Transverse colon (tissue), 4 donors: ENCODE data around the gene PTCHD4. TPM values are rescaled to one million over a fixed set of nuclear protein-coding genes. Genes with fewer than 3 reads are reported as not detected.

Source experiments
- DNase-seq: peaks from one replicate; pipeline ENCODE4 v3.0.0-alpha.2; 2019
- H3K27ac ChIP-seq, 4 donors: fragments of 200-600 bp; sonication (generic); 2 replicates each; pipeline ENCODE4 v1.5.1; 2016 to 2018; ENCODE audit warnings: inconsistent platforms in 4 of 4
- H3K27me3 ChIP-seq: fragments of 200-600 bp; sonication (generic); 2 replicates; pipeline ENCODE4 v1.5.1; 2017; ENCODE audit warnings: inconsistent platforms
- H3K36me3 ChIP-seq, 4 donors: fragments of 200-600 bp; sonication (generic); 2 replicates each; pipeline ENCODE4 v1.5.1; 2017 to 2019; ENCODE audit warnings: inconsistent platforms in 4 of 4
- H3K4me1 ChIP-seq, 4 donors: fragments of 200-600 bp; sonication (generic); 2 replicates each; pipeline ENCODE4 v1.5.1; 2017 to 2020; ENCODE audit warnings: inconsistent platforms in 4 of 4
- H3K4me3 ChIP-seq, 4 donors: fragments of 200-600 bp; sonication (generic); 1 replicate in 1 of 4; 2 replicates in 3 of 4; pipeline versions ENCODE4 v1.5.1 to v1.6.1; 2017 to 2019; ENCODE audit warnings: inconsistent platforms in 4 of 4
- H3K9me3 ChIP-seq, 2 donors: fragments of 200-600 bp; sonication (generic); 2 replicates each; pipeline ENCODE4 v1.5.1; 2017 to 2019; ENCODE audit warnings: inconsistent platforms in 2 of 2
- EP300 ChIP-seq: sonication (generic); formaldehyde crosslinking; IDR thresholded peaks from one replicate; pipeline ENCODE4 v1.6.1; 2017; ENCODE audit warnings: antibody characterized with exemption, low read depth
- POLR2A ChIP-seq: fragments of 450-650 bp; IDR thresholded peaks from one replicate; pipeline ENCODE4 v1.6.1; 2016; ENCODE audit warnings: antibody characterized with exemption, mild to moderate bottlenecking, moderate library complexity
- POLR2AphosphoS5 ChIP-seq, 3 donors: sonication (generic); formaldehyde crosslinking; IDR thresholded peaks; one replicate each; pipeline ENCODE4 v1.6.1; 2016; ENCODE audit warnings: antibody characterized with exemption in 3 of 3
- WGBS, 2 donors: methylation state at CpG; one replicate each; pipeline ENCODE4 v1.1.5; 2018; ENCODE audit warnings: low coverage in 1 of 2; 5-methylcytosine and 5-hydroxymethylcytosine counted together
- in situ Hi-C, 4 donors: fragments of 200-750 bp; cut with MboI; loops; one replicate each; pipeline versions ENCODE4 v1.15.0 to v1.15.1; 2017; ENCODE audit warnings: low sequenced_read_pairs in 3 of 4, low pct_ligation_motif_present in 1 of 4, low pct_unique_long_range_greater_than_20kb in 1 of 4
- intact Hi-C: fragments of 100-400 bp; cut with DNase I; formaldehyde crosslinking; loops from one replicate; pipeline ENCODE4 v1.15.1; 2023; ENCODE audit warnings: low total_unique reads
- total RNA-seq, 4 donors: library from RNA; depleted of rRNA; stranded (reverse); fragments of >200 nt; gene quantifications; one replicate each; pipeline ENCODE4 v1.1.0, GENCODE V29; 2016
- TF ChIP-seq, protein P1 (sequence below), 5 experiments: fragments of 200-600 bp in 3 of 5; fragments of 450-650 bp in 2 of 5; sonication (generic) in 3 of 5; IDR thresholded peaks; 1 replicate in 2 of 5; 2 replicates in 3 of 5; pipeline ENCODE4 v1.5.1; 2016 to 2017; ENCODE audit warnings: antibody characterized with exemption in 5 of 5, inconsistent platforms in 3 of 5, mild to moderate bottlenecking in 2 of 5, moderate library complexity in 1 of 5

Gene PTCHD4
- under 1 TPM in 3 of 4 donors, not detected in 1; 0.16 to 0.75 (median 0.27) TPM for total RNA-seq

DNA sequence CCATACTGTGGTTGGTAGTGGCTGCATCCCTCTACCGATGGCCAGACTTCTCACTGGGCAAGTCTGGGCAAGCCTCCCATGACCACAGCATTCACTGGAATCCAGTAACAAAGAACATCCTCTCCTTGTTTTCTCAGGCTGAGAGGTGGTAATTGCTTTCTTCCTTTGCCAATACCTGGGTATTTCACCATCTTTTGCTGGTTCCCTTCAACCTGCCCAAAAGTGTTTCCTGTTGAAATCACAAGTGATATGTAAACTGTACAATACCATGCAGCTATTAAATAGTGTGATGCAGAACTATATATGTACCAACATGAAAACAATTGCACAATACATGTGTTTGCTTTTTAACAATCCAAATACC lies at the start of gene PTCHD4:
TSS of gene PTCHD4 (minus strand) at position 55 of the 364 bp plus-strand sequence. CDS start 42,240 bp downstream, outside the sequence.
- WGBS, 2 donors: 54% methylated on average over 1 of the region's 1 CpG; no CpG with 5 or more reads in 1 of the 2 donors
- Histone ChIP-seq H3K27me3 (no peaks in the 10 kb centered on the region), H3K4me3 (no peak within 1 kb of the TSS), H3K4me1 (no peaks in the 10 kb centered on the region), H3K36me3 (no peaks in the 10 kb centered on the region), H3K9me3 (no peaks in the 10 kb centered on the region), H3K27ac (no peak within 1 kb of the TSS)
- no peak for DNase-seq
- TF ChIP-seq POLR2A: no peak
- TF ChIP-seq, protein P1, sequence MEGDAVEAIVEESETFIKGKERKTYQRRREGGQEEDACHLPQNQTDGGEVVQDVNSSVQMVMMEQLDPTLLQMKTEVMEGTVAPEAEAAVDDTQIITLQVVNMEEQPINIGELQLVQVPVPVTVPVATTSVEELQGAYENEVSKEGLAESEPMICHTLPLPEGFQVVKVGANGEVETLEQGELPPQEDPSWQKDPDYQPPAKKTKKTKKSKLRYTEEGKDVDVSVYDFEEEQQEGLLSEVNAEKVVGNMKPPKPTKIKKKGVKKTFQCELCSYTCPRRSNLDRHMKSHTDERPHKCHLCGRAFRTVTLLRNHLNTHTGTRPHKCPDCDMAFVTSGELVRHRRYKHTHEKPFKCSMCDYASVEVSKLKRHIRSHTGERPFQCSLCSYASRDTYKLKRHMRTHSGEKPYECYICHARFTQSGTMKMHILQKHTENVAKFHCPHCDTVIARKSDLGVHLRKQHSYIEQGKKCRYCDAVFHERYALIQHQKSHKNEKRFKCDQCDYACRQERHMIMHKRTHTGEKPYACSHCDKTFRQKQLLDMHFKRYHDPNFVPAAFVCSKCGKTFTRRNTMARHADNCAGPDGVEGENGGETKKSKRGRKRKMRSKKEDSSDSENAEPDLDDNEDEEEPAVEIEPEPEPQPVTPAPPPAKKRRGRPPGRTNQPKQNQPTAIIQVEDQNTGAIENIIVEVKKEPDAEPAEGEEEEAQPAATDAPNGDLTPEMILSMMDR (IDR thresholded peaks at IDR 0.05): no peak
- TF ChIP-seq EP300: no peak
- TF ChIP-seq POLR2AphosphoS5 (IDR thresholded peaks at IDR 0.05): no peak
- in situ Hi-C loops: no loop called here
- intact Hi-C loops: no loop called here

DNA sequence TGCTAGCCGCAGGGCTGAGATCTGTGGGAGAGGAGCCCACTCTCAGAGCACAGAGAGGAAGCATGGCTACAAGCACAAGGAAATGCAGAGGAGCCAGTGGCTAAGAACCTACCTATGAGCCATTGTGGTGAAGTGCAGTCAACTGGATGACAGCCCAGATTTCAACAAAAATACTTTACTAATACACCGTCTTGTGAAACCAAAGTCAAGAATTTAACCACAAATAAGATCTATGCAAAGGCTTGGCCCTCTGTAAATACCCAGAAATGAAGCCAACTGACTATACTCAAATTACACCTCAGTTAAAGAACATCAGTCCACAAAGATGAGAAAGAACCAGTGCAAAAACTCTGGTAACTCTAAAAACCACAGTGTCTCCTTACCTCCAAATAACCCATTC lies 40.1 kb upstream of the PTCHD4 start:
- H3K9me3 ChIP-seq: no peaks in the 10 kb centered on the region
- no peaks in the 10 kb centered on the region for H3K27me3 ChIP-seq
- DNase-seq: no peak
- no peak overlapping the region for H3K27ac ChIP-seq
- no peaks in the 10 kb centered on the region for H3K4me1 ChIP-seq
- WGBS, 2 donors: 83 to 91% methylated on average over 1 to 2 of the region's 2 CpGs
- no peak overlapping the region for H3K4me3 ChIP-seq
- no peaks in the 10 kb centered on the region for H3K36me3 ChIP-seq
- intact Hi-C loops (no loop called here), in situ Hi-C loops (no loop called here)
- no peak for TF ChIP-seq POLR2A
- no peak for TF ChIP-seq POLR2AphosphoS5 (IDR thresholded peaks at IDR 0.05)
- TF ChIP-seq EP300: no peak
- TF ChIP-seq, protein P1 (IDR thresholded peaks at IDR 0.05): no peak

DNA sequence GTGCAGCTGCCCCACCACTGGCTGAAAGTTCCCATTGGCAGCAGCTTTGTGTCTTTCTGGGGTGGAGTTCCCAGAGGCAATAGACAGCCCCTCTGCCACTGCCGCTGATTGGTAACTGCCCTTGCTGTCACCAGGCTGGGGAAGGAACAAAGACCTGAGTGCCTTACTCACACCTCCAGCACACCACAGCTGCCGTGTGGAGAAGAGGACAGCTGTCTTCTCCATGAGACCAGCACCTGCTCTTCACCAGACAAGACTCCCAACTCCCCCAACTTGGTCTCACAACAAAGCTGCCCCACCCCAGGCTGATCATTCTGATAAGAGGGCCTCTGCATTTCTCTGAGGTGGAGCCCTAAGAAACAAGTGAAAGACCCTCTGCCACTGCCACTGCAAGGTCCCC lies 39.7 kb upstream of the PTCHD4 start:
- Histone ChIP-seq H3K27me3 (no peaks in the 10 kb centered on the region), H3K4me1 (no peaks in the 10 kb centered on the region), H3K36me3 (no peaks in the 10 kb centered on the region), H3K27ac (no peak overlapping the region), H3K9me3 (no peaks in the 10 kb centered on the region), H3K4me3 (no peak overlapping the region)
- no peak for DNase-seq
- no peak for TF ChIP-seq EP300
- TF ChIP-seq POLR2AphosphoS5 (IDR thresholded peaks at IDR 0.05): no peak
- no peak for TF ChIP-seq POLR2A
- TF ChIP-seq, protein P1 (IDR thresholded peaks at IDR 0.05): no peak
- WGBS, 2 donors: 63 to 94% methylated on average over 2 of the region's 2 CpGs
- intact Hi-C loops: no loop called here
- in situ Hi-C loops: no loop called here

DNA sequence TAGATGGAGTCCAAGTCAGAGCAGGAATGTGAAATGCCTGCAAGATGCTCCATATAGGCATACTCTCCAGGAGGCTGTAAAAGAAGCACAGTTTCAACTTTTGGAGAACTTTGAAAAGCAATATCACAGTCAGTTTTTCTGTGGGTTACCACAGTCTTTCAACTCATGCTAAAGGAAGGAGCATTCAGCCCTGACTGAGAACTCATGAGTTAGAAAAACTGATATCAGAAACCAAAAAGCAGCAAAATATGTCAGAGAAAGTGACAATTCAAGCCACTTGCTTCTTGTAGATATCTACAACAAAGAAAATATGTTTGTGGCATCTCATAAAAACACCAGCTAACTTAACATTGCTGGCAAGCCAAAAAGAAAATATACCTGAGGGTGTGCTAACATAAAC lies 36.1 kb upstream of the PTCHD4 start:
- Histone ChIP-seq H3K36me3 (no peaks in the 10 kb centered on the region), H3K27ac (no peak overlapping the region), H3K4me3 (no peak overlapping the region), H3K4me1 (no peaks in the 10 kb centered on the region), H3K27me3 (no peaks in the 10 kb centered on the region), H3K9me3 (no peaks in the 10 kb centered on the region)
- intact Hi-C loops: no loop called here
- TF ChIP-seq, protein P1 (IDR thresholded peaks at IDR 0.05): no peak
- no peak for DNase-seq
- in situ Hi-C loops: no loop called here
